GM18499 (cell line): ENCODE measurements around the gene WDR31.
"Not testable (repeated sequence)": the region's sequence is repeated elsewhere in the genome, so short reads cannot be mapped to it uniquely, and the experiment has no call there.

Experiments used
- ATAC-seq: cut with Tn5 transposase; IDR thresholded peaks from one replicate; pipeline ENCODE4 v1.9.1; 2021; ENCODE audit warnings: moderate number of reproducible peaks; ENCODE audit not compliant: insufficient read depth, unreplicated experiment

WDR31 gene

GRCh38 chr9:113340011-113340699 lies at the start of gene WDR31:
Gene WDR31, minus strand, starts transcription at chr9:113340275. Its CDS starts 8,253 bp downstream, at chr9:113332022.
- peak; percentile 71 for ATAC-seq

GRCh38 chr9:113389451-113389850 lies 49.4 kb upstream of the WDR31 start:
- no peak for ATAC-seq

GRCh38 chr9:113388833-113389232 lies 48.8 kb upstream of the WDR31 start:
- no peak for ATAC-seq

- ATAC-seq, result no peak
These were observed 47.6 kb upstream of the WDR31 start for GRCh38 chr9:113387560-113388230.

- no peak for ATAC-seq
These were observed 46.7 kb upstream of the WDR31 start for GRCh38 chr9:113386571-113387393.

GRCh38 chr9:113381909-113382411 lies 41.9 kb upstream of the WDR31 start:
- no peak for ATAC-seq

- not testable (repeated sequence) for ATAC-seq
These were observed 41.4 kb upstream of the WDR31 start for GRCh38 chr9:113381441-113381840.

GRCh38 chr9:113380869-113381378 lies 40.8 kb upstream of the WDR31 start:
- no peak for ATAC-seq

- not testable (repeated sequence) for ATAC-seq
These were observed 39.7 kb upstream of the WDR31 start for GRCh38 chr9:113379829-113380210.

GRCh38 chr9:113379094-113379828 lies 39.2 kb upstream of the WDR31 start:
- not testable (repeated sequence) for ATAC-seq

GRCh38 chr9:113376634-113377567 lies 36.8 kb upstream of the WDR31 start, which contains the start of gene HDHD3:
Gene HDHD3, minus strand, starts transcription at chr9:113376986. Its CDS starts 2,632 bp downstream, at chr9:113374354.
- peak; percentile 50 for ATAC-seq

- ATAC-seq, result no peak
These were observed 35.3 kb upstream of the WDR31 start for GRCh38 chr9:113375057-113376023.

- no peak for ATAC-seq
These were observed 33.8 kb upstream of the WDR31 start for GRCh38 chr9:113373676-113374392.

GRCh38 chr9:113373256-113373655 lies 33.2 kb upstream of the WDR31 start:
- ATAC-seq, result no peak

- no peak for ATAC-seq
These were observed 32.0 kb upstream of the WDR31 start for GRCh38 chr9:113372059-113372458.

- no peak for ATAC-seq
These were observed 30.8 kb upstream of the WDR31 start for GRCh38 chr9:113370806-113371325.

- no peak for ATAC-seq
These were observed 29.7 kb upstream of the WDR31 start for GRCh38 chr9:113369855-113370140.
